SJCRH30 (cell line): Measurements from ENCODE around the gene OGDH. TPM values are rescaled to one million over a fixed set of nuclear protein-coding genes. Genes with fewer than 3 reads are reported as not detected.

Experiments used
- DNase-seq, 2 experiments: peaks; one replicate each; pipeline ENCODE4 v3.0.0-alpha.2; 2015 to 2020
- H3K27ac ChIP-seq: fragments of 250-450 bp; sonication (Bioruptor Pico); 2 replicates; pipeline ENCODE4 v1.5.1; 2020; ENCODE audit warnings: mild to moderate bottlenecking, moderate library complexity
- H3K27me3 ChIP-seq: fragments of 250-450 bp; sonication (Bioruptor Pico); 2 replicates; pipeline ENCODE4 v1.5.1; 2020; ENCODE audit warnings: mild to moderate bottlenecking, moderate library complexity
- H3K36me3 ChIP-seq: fragments of 250-450 bp; sonication (Bioruptor Pico); 2 replicates; pipeline ENCODE4 v1.5.1; 2020; ENCODE audit warnings: mild to moderate bottlenecking, moderate library complexity
- H3K4me1 ChIP-seq: fragments of 250-450 bp; sonication (Bioruptor Pico); 2 replicates; pipeline ENCODE4 v1.5.1; 2020; ENCODE audit warnings: mild to moderate bottlenecking, moderate library complexity
- H3K4me3 ChIP-seq: fragments of 250-450 bp; sonication (Bioruptor Pico); 2 replicates; pipeline ENCODE4 v1.5.1; 2020; ENCODE audit warnings: mild to moderate bottlenecking, moderate library complexity
- H3K9me3 ChIP-seq: fragments of 250-450 bp; sonication (Bioruptor Pico); replicated peaks from 2 replicates; pipeline ENCODE4 v1.5.1; 2020; ENCODE audit warnings: mild to moderate bottlenecking, moderate library complexity
- total RNA-seq: library from RNA; depleted of rRNA; stranded (reverse); fragments of >200 nt; shearing (Covaris generic); gene quantifications from 2 replicates; pipeline ENCODE4 v1.2.3, GENCODE V29; 2014; rRNA removed

Gene OGDH
- total RNA-seq, 1 experiment from 2014 or later, result 37.8 TPM

- no peak overlapping the region for H3K27ac ChIP-seq
- H3K4me1 ChIP-seq, result no peaks in the 10 kb centered on the region; the same call in 1 of the 2 replicates
- no peaks in the 10 kb centered on the region for H3K36me3 ChIP-seq
- DNase-seq, result no peak
- peak overlapping the region; percentile 99 for H3K4me3 ChIP-seq
- no peaks in the 10 kb centered on the region for H3K9me3 ChIP-seq
- no peaks in the 10 kb centered on the region for H3K27me3 ChIP-seq
Measured at GRCh38 chr7:44748948-44749731, 142.7 kb downstream of the OGDH start.

- Histone ChIP-seq H3K27ac (no peak overlapping the region), H3K4me1 (no peaks in the 10 kb centered on the region; the same call in 1 of the 2 replicates), H3K27me3 (no peaks in the 10 kb centered on the region), H3K4me3 (no peak overlapping the region), H3K36me3 (no peaks in the 10 kb centered on the region), H3K9me3 (no peaks in the 10 kb centered on the region)
- DNase-seq, result no peak
Measured at GRCh38 chr7:44749992-44750391, 143.6 kb downstream of the OGDH start.

- Histone ChIP-seq H3K36me3 (no peaks in the 10 kb centered on the region), H3K4me3 (no peak overlapping the region), H3K27ac (no peak overlapping the region), H3K4me1 (no peaks in the 10 kb centered on the region; the same call in 1 of the 2 replicates), H3K27me3 (no peaks in the 10 kb centered on the region), H3K9me3 (no peaks in the 10 kb centered on the region)
- DNase-seq, result no peak
Measured at GRCh38 chr7:44750424-44750823, 144.0 kb downstream of the OGDH start.

DNA sequence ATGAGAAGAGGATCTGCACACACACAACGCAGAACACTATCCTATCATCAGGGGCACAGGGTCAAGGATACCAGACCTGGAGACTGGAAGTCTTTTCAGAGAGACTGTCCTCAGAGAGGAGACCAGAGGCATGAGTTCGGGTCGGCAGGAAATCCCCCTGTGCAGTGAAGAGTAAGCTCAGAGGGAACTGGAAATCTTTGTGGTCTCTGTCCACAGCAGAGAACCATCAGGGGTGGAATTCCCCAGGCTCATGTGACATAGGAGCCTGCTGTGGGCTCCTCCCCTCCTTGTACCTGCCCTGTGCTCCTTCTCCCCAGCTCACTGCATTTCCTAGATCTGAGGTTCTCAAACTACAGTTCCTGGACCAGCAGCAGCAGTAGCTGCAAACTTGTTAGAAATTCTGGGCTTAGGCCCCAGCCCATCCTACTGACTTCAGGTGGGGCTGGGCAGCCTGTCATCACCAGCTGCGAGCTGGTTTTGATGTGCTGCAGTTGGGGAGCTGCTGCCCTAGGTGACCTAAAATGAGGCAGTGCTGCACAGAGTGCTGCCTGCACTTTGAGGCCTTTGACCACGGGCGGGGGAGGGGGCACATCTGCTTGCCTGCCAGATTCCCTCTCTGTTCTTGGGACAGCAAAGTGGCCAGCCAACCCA lies 144.6 kb downstream of the OGDH start:
- H3K27ac ChIP-seq, result no peak overlapping the region
- H3K27me3 ChIP-seq, result no peaks in the 10 kb centered on the region
- no peaks in the 10 kb centered on the region for H3K36me3 ChIP-seq
- no peak for DNase-seq
- no peak overlapping the region for H3K4me3 ChIP-seq
- H3K4me1 ChIP-seq, result peaks cover under 1% of the 10 kb centered on the region; the same call in 1 of the 2 replicates
- no peaks in the 10 kb centered on the region for H3K9me3 ChIP-seq

DNA sequence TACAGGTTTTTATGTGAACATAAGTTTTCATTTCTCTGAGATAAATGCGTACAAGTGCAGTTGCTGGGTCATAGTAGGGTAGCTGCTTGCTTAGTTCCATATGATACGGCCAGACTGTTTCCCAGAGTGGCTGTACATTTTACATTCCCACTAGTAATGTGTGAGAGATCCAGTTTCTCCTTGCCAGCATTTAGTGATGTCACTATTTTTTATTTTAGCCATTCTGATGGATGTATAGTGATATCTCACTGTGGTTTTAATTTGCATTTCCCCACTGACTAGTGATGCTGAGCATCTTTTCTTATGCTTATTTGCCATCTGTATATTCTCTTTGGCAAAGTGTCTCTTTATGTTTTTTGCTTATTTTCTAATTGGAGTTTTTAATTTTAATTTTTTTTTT lies 146.4 kb downstream of the OGDH start:
- H3K9me3 ChIP-seq, result no peaks in the 10 kb centered on the region
- H3K4me1 ChIP-seq, result peaks cover 7% of the 10 kb centered on the region
- H3K27me3 ChIP-seq, result no peaks in the 10 kb centered on the region
- H3K36me3 ChIP-seq, result no peaks in the 10 kb centered on the region
- H3K4me3 ChIP-seq, result no peak overlapping the region
- no peak for DNase-seq
- H3K27ac ChIP-seq, result no peak overlapping the region

GRCh38 chr7:44754802-44755697 lies 148.6 kb downstream of the OGDH start:
- Histone ChIP-seq H3K27me3 (no peaks in the 10 kb centered on the region), H3K27ac (no peak overlapping the region), H3K4me1 (peaks cover 7% of the 10 kb centered on the region), H3K9me3 (no peaks in the 10 kb centered on the region), H3K4me3 (no peak overlapping the region), H3K36me3 (no peaks in the 10 kb centered on the region)
- DNase-seq, result no peak

DNA sequence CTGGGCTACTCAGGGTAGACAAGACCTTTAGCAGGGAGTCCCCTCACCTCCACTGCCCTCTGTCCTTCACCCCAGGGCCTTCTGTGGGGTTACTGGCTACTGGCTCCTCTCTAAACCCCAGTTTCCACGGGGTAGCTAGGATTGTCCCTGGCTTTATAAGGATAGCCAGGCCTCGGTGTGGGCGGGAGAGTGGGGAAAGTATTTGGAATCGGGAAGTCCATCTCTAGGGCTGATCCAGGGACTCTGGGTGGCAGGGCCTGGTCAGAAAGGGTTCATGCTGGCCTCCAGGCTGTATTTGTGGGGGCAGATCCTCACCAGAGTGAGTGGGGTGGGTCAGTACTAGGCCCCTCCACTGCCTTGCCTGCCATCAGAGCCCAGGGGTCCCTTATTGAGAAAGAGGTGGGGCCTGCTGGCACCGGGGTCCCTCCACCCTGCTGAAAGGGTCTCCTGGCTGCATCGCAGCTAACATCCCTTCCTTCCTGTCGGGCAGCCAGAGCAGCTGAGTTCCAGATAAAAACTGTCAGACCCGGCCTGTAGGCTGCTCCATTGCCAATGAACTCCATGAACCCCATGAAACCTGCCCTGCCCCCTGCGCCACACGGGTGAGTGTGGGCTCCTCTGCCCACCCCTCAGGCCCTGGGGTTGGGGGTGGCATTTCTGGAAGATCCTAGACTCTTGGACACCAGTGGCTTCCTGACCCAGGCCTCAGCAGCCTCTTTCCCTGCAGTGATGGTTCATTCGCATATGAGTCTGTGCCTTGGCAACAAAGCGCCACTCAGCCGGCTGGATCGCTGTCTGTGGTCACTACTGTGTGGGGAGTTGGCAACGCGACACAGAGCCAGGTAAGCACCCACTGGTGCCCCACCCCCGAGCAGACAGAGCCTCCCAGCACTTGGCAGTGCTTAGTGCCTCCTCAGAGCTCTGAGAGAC lies 149.5 kb downstream of the OGDH start:
- no peak for DNase-seq
- H3K4me1 ChIP-seq, result peaks cover 7% of the 10 kb centered on the region
- no peaks in the 10 kb centered on the region for H3K9me3 ChIP-seq
- no peaks in the 10 kb centered on the region for H3K36me3 ChIP-seq
- no peaks in the 10 kb centered on the region for H3K27me3 ChIP-seq
- no peak overlapping the region for H3K27ac ChIP-seq
- no peak overlapping the region for H3K4me3 ChIP-seq

DNA sequence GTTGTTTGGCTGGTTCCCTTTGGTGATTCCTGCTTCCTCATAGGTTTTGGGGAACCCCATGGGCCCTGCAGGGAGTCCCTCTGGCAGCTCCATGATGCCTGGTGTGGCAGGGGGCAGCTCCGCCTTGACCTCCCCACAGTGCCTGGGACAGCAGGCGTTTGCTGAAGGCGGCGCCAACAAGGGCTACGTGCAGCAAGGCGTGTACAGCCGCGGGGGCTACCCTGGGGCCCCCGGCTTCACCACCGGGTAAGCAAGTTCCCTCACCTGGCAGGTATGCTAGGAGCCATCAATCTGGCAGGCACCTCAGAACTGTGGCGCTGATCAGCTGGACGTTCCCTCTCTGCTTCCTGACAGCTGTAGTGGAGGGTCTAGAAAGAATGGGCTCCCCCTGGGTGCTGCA lies 150.5 kb downstream of the OGDH start:
- Histone ChIP-seq H3K9me3 (no peaks in the 10 kb centered on the region), H3K36me3 (no peaks in the 10 kb centered on the region), H3K4me3 (no peak overlapping the region), H3K27me3 (no peaks in the 10 kb centered on the region), H3K27ac (no peak overlapping the region), H3K4me1 (peaks cover 7% of the 10 kb centered on the region)
- no peak for DNase-seq

- Histone ChIP-seq H3K27ac (no peak overlapping the region), H3K4me3 (no peak overlapping the region), H3K4me1 (peaks cover 7% of the 10 kb centered on the region), H3K27me3 (no peaks in the 10 kb centered on the region), H3K36me3 (peaks cover under 1% of the 10 kb centered on the region; the same call in 1 of the 2 replicates), H3K9me3 (no peaks in the 10 kb centered on the region)
- DNase-seq, result peak in 1 of 2 experiments; percentile 21
Measured at GRCh38 chr7:44757311-44757710, 150.9 kb downstream of the OGDH start.

- no peak for DNase-seq
- H3K27ac ChIP-seq, result no peak overlapping the region
- H3K36me3 ChIP-seq, result peaks cover 2% of the 10 kb centered on the region; the same call in 1 of the 2 replicates
- H3K4me1 ChIP-seq, result peaks cover 7% of the 10 kb centered on the region
- H3K4me3 ChIP-seq, result no peak overlapping the region
- no peaks in the 10 kb centered on the region for H3K27me3 ChIP-seq
- no peaks in the 10 kb centered on the region for H3K9me3 ChIP-seq
Measured at GRCh38 chr7:44757739-44758138, 151.3 kb downstream of the OGDH start.

Other genes starting within 250 kb of the OGDH start
- 57.6 and 60.2 TPM in 2 replicates for gene NUDCD3, start 116.0 kb upstream of the OGDH start, total RNA-seq
- gene NPC1L1, start 65.3 kb upstream of the OGDH start, total RNA-seq, result not detected in 2 replicates
- 88.5 and 90.1 TPM in 2 replicates for gene DDX56, start 32.7 kb upstream of the OGDH start, total RNA-seq
- 101 and 114 TPM in 2 replicates for gene TMED4, start 24.4 kb upstream of the OGDH start, total RNA-seq
- gene ZMIZ2, start 142.2 kb downstream of the OGDH start, total RNA-seq, result 9.0 and 13.3 TPM in 2 replicates
- 4,792 and 5,450 TPM in 2 replicates for gene PPIA, start 190.1 kb downstream of the OGDH start, total RNA-seq
- gene H2AZ2, start 241.5 kb downstream of the OGDH start, total RNA-seq, result 454 and 459 TPM in 2 replicates